ENCODE results near the gene POMT1.
"Not testable (repeated sequence)": the region's sequence is repeated elsewhere in the genome, so short reads cannot be mapped to it uniquely, and the experiment has no call there.

Gene POMT1

GRCh38 chr9:131496844-131497405 lies 5.8 kb upstream of the POMT1 start:
- DNase-seq (ENCODE audit: low read depth) = no peak

GRCh38 chr9:131499254-131499767 lies 3.4 kb upstream of the POMT1 start:
- DNase-seq (ENCODE audit: low read depth) = no peak

- peak; percentile 36 for DNase-seq (ENCODE audit: low read depth)
Observed at GRCh38 chr9:131500377-131500776, 2.3 kb upstream of the POMT1 start.

- DNase-seq (ENCODE audit: low read depth) = peak; percentile 21
Observed at GRCh38 chr9:131500939-131501541, 1.7 kb upstream of the POMT1 start.

- DNase-seq (ENCODE audit: low read depth) = no peak
Observed at GRCh38 chr9:131503626-131504465, 1.1 kb downstream of the POMT1 start.

GRCh38 chr9:131505012-131505411 lies 2.3 kb downstream of the POMT1 start:
- no peak for DNase-seq (ENCODE audit: low read depth)

- no peak for DNase-seq (ENCODE audit: low read depth)
Observed at GRCh38 chr9:131511416-131511815, 8.7 kb downstream of the POMT1 start.

- no peak for DNase-seq (ENCODE audit: low read depth)
Observed at GRCh38 chr9:131511880-131512279, 9.2 kb downstream of the POMT1 start.

- no peak for DNase-seq (ENCODE audit: low read depth)
Observed at GRCh38 chr9:131513177-131513576, 10.5 kb downstream of the POMT1 start.

- not testable (repeated sequence) for DNase-seq (ENCODE audit: low read depth)
Observed at GRCh38 chr9:131515559-131516031, 12.9 kb downstream of the POMT1 start.

GRCh38 chr9:131516100-131516499 lies 13.4 kb downstream of the POMT1 start:
- no peak for DNase-seq (ENCODE audit: low read depth)

GRCh38 chr9:131516930-131517329 lies 14.2 kb downstream of the POMT1 start:
- no peak for DNase-seq (ENCODE audit: low read depth)

GRCh38 chr9:131517761-131518190 lies 15.1 kb downstream of the POMT1 start:
- no peak for DNase-seq (ENCODE audit: low read depth)

GRCh38 chr9:131518553-131518952 lies 15.8 kb downstream of the POMT1 start:
- no peak for DNase-seq (ENCODE audit: low read depth)

GRCh38 chr9:131520503-131520902 lies 17.8 kb downstream of the POMT1 start:
- DNase-seq (ENCODE audit: low read depth) = no peak

GRCh38 chr9:131521203-131521602 lies 18.5 kb downstream of the POMT1 start:
- DNase-seq (ENCODE audit: low read depth) = no peak

- no peak for DNase-seq (ENCODE audit: low read depth)
Observed at GRCh38 chr9:131521822-131522221, 19.1 kb downstream of the POMT1 start.

GRCh38 chr9:131522257-131523085 lies 19.8 kb downstream of the POMT1 start:
- no peak for DNase-seq (ENCODE audit: low read depth)

- no peak for DNase-seq (ENCODE audit: low read depth)
Observed at GRCh38 chr9:131523086-131523388, 20.3 kb downstream of the POMT1 start.

GRCh38 chr9:131523451-131524435 lies 21.0 kb downstream of the POMT1 start:
- DNase-seq (ENCODE audit: low read depth) = no peak
